CD14-positive monocyte (primary cell): ENCODE measurements around the gene ELOVL1. TPM values are rescaled to one million over a fixed set of nuclear protein-coding genes. Genes with fewer than 3 reads are reported as not detected.

Source experiments
- DNase-seq, 3 donors: peaks; one replicate each; pipeline ENCODE4 v3.0.0-alpha.2; 2011 to 2022
- H2AFZ ChIP-seq: 2 replicates; pipeline ENCODE4 v1.6.0; 2012; ENCODE audit warnings: mild to moderate bottlenecking, low read depth, low read length, inconsistent platforms; ENCODE audit not compliant: insufficient read depth, poor library complexity, severe bottlenecking
- H3K27ac ChIP-seq, 2 donors: 1 replicate in 1 of 2; 2 replicates in 1 of 2; pipeline ENCODE4 v1.5.1; 2012 to 2013; ENCODE audit warnings: low read length in 2 of 2, control low read depth in 1 of 2, inconsistent platforms in 1 of 2, low read depth in 1 of 2, mild to moderate bottlenecking in 1 of 2
- H3K27me3 ChIP-seq, 2 donors: one replicate each; pipeline versions ENCODE4 v1.6.0 to v1.6.1; 2011 to 2013; ENCODE audit warnings: low read length in 2 of 2; ENCODE audit not compliant: control insufficient read depth in 2 of 2, insufficient read depth in 2 of 2
- H3K36me3 ChIP-seq, 2 donors: replicated peaks in 1 of 2; 1 replicate in 1 of 2; 2 replicates in 1 of 2; pipeline versions ENCODE4 v1.5.1 to v1.6.1; 2012 to 2013; ENCODE audit warnings: low read length in 2 of 2, control low read depth in 1 of 2, inconsistent platforms in 1 of 2, mild to moderate bottlenecking in 1 of 2; ENCODE audit not compliant: insufficient read depth in 2 of 2, control insufficient read depth in 1 of 2
- H3K4me1 ChIP-seq, 2 donors: 1 replicate in 1 of 2; 2 replicates in 1 of 2; pipeline versions ENCODE4 v1.5.1 to v1.6.1; 2012 to 2013; ENCODE audit warnings: low read length in 2 of 2, control low read depth in 1 of 2, inconsistent platforms in 1 of 2, mild to moderate bottlenecking in 1 of 2, moderate library complexity in 1 of 2; ENCODE audit not compliant: insufficient read depth in 2 of 2, control insufficient read depth in 1 of 2
- H3K4me2 ChIP-seq: replicated peaks from 2 replicates; pipeline ENCODE3; 2012; ENCODE audit warnings: low read length, moderate library complexity, mild to moderate bottlenecking; ENCODE audit not compliant: poor library complexity, severe bottlenecking; ENCODE audit errors: extremely low read depth
- H3K4me3 ChIP-seq, 3 experiments: fragments of 200-600 bp in 1 of 3; sonication (generic) in 1 of 3; replicated peaks in 1 of 3; 1 replicate in 2 of 3; 2 replicates in 1 of 3; pipeline ENCODE4 v1.5.1; 2011 to 2013; ENCODE audit warnings: low read length in 3 of 3, mild to moderate bottlenecking in 3 of 3, control low read depth in 2 of 3, low read depth in 2 of 3, inconsistent platforms in 1 of 3, moderate library complexity in 1 of 3
- H3K79me2 ChIP-seq: 2 replicates; pipeline ENCODE4 v1.6.0; 2012; ENCODE audit warnings: mild to moderate bottlenecking, control low read depth, inconsistent platforms, low read length, moderate library complexity; ENCODE audit not compliant: insufficient read depth
- H3K9ac ChIP-seq: 2 replicates; pipeline ENCODE4 v1.6.0; 2017; ENCODE audit warnings: low read length, mild to moderate bottlenecking; ENCODE audit not compliant: insufficient read depth, poor library complexity, severe bottlenecking
- H3K9me3 ChIP-seq, 2 donors: replicated peaks in 1 of 2; 1 replicate in 1 of 2; 2 replicates in 1 of 2; pipeline versions ENCODE4 v1.5.1 to v1.6.1; 2012 to 2013; ENCODE audit warnings: low read length in 2 of 2, control low read depth in 1 of 2; ENCODE audit not compliant: control insufficient read depth in 1 of 2, insufficient read depth in 1 of 2
- H4K20me1 ChIP-seq: 2 replicates; pipeline ENCODE4 v1.6.0; 2012; ENCODE audit warnings: mild to moderate bottlenecking, low read length, control low read depth, moderate library complexity; ENCODE audit not compliant: insufficient read depth
- H3K27ac Mint-ChIP-seq, 7 donors: one replicate each; pipeline ENCODE4 v1.8.0; 2020; ENCODE audit warnings: mild to moderate bottlenecking in 7 of 7, mixed read lengths in 7 of 7, moderate library complexity in 6 of 7, inconsistent platforms in 2 of 7
- H3K27me3 Mint-ChIP-seq, 3 donors: one replicate each; pipeline ENCODE4 v1.8.0; 2021 to 2022; ENCODE audit warnings: low read depth in 3 of 3, mild to moderate bottlenecking in 3 of 3, mixed read lengths in 3 of 3, moderate library complexity in 3 of 3, inconsistent platforms in 1 of 3
- H3K36me3 Mint-ChIP-seq, 2 donors: one replicate each; pipeline ENCODE4 v1.8.0; 2020; ENCODE audit warnings: mixed read lengths in 2 of 2, inconsistent platforms in 1 of 2, mild to moderate bottlenecking in 1 of 2
- H3K4me1 Mint-ChIP-seq: one replicate; pipeline ENCODE4 v1.8.0; 2020; ENCODE audit warnings: mild to moderate bottlenecking, mixed read lengths
- H3K4me3 Mint-ChIP-seq, 2 donors: one replicate each; pipeline ENCODE4 v1.8.0; 2020; ENCODE audit warnings: mild to moderate bottlenecking in 2 of 2, mixed read lengths in 2 of 2, moderate library complexity in 1 of 2
- H3K9me3 Mint-ChIP-seq, 7 donors: one replicate each; pipeline ENCODE4 v1.8.0; 2020 to 2022; ENCODE audit warnings: mixed read lengths in 7 of 7, mild to moderate bottlenecking in 6 of 7, moderate library complexity in 6 of 7, inconsistent platforms in 2 of 7
- WGBS: methylation state at CpG from one replicate; pipeline ENCODE4 v1.1.5; 2013; ENCODE audit warnings: missing lambda C conversion rate; ENCODE audit not compliant: insufficient coverage; 5-methylcytosine and 5-hydroxymethylcytosine counted together
- intact Hi-C, 2 donors: fragments of 100-400 bp; cut with micrococcal nuclease; formaldehyde crosslinking; loops; one replicate each; pipeline versions ENCODE4 v1.15.0 to v1.15.1; 2023
- polyA plus RNA-seq, 3 donors: library from polyadenylated mRNA; depleted of rRNA in 1 of 3; unstranded in 2 of 3; stranded (reverse) in 1 of 3; fragments of 300-500 nt in 2 of 3; fragments of >200 nt in 1 of 3; fragmentation: Illumina TruSeq in 2 of 3; gene quantifications; 1 replicate in 2 of 3; 2 replicates in 1 of 3; pipeline ENCODE4 v1.2.3, GENCODE V29; 2012 to 2021
- TF ChIP-seq, protein P1 (sequence below): fragments of 200-600 bp; IDR thresholded peaks from one replicate; pipeline ENCODE4 v1.8.0; 2022; ENCODE audit warnings: antibody characterized with exemption, mild to moderate bottlenecking

Gene ELOVL1
- polyA plus RNA-seq, 3 donors = 135 to 151 (median 148) TPM

GRCh38 chr1:43340559-43340958, 27.3 kb downstream of the ELOVL1 start:
- Histone ChIP-seq H3K4me1 (no peaks in the 10 kb centered on the region), H3K27ac (no peak overlapping the region), H3K4me3 (no peak overlapping the region), H3K36me3 (no peaks in the 10 kb centered on the region), H3K4me2 (no peak overlapping the region), H3K27me3 (no peaks in the 10 kb centered on the region), H3K79me2 (no peaks in the 10 kb centered on the region), H4K20me1 (no peaks in the 10 kb centered on the region), H3K9me3 (no peaks in the 10 kb centered on the region), H3K9ac (no peak overlapping the region), H2AFZ (no peak overlapping the region)
- no peak for DNase-seq
- H3K4me1 Mint-ChIP-seq = peaks cover 3% of the 10 kb centered on the region
- no CpG with 5 or more reads among the region's 1 CpG for WGBS
- TF ChIP-seq, protein P1, sequence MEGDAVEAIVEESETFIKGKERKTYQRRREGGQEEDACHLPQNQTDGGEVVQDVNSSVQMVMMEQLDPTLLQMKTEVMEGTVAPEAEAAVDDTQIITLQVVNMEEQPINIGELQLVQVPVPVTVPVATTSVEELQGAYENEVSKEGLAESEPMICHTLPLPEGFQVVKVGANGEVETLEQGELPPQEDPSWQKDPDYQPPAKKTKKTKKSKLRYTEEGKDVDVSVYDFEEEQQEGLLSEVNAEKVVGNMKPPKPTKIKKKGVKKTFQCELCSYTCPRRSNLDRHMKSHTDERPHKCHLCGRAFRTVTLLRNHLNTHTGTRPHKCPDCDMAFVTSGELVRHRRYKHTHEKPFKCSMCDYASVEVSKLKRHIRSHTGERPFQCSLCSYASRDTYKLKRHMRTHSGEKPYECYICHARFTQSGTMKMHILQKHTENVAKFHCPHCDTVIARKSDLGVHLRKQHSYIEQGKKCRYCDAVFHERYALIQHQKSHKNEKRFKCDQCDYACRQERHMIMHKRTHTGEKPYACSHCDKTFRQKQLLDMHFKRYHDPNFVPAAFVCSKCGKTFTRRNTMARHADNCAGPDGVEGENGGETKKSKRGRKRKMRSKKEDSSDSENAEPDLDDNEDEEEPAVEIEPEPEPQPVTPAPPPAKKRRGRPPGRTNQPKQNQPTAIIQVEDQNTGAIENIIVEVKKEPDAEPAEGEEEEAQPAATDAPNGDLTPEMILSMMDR = no peak
- H3K27ac Mint-ChIP-seq = no peak overlapping the region
- intact Hi-C loops = no loop called here
- H3K9me3 Mint-ChIP-seq = peaks cover 0 to 2% (median 0%) of the 10 kb centered on the region in 7 donors
- H3K27me3 Mint-ChIP-seq = peaks cover 0 to 3% (median 0%) of the 10 kb centered on the region in 3 donors
- H3K36me3 Mint-ChIP-seq = no peaks in the 10 kb centered on the region
- no peak overlapping the region for H3K4me3 Mint-ChIP-seq

DNA sequence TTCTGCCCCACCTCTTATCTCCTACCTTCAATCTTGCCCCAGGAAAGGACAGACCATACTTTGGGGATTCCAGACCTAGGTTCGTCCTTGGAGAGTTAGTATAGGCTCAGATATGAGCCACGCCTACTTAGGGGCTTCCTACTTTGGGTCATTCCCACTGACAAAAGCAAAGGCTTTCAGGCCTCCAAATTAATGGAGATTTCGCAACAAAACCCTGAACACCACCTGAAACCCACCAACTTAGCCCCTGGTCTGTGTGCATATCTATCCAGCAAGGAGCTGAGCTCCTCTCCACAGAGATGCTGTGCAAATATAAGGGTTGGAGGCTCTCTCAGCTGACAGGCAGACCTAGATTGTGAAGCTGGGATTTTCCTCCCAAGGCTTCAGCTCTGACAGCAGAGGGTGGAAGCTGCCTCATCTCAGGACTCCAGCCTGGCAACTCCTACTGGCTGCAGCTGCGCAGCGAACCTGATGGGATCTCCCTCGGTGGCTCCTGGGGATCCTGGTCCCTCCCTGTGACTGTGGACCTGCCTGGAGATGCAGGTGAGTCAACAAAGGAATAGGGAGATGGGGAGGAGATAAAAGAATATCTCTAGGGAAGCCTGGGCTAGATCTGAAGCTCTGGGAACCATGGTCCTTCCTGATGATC, 28.1 kb downstream of the ELOVL1 start:
- 94% methylated on average over 6 of the region's 6 CpGs for WGBS
- H3K27ac ChIP-seq = no peak overlapping the region
- peaks cover 0 to 2% (median 0%) of the 10 kb centered on the region in 7 donors for H3K9me3 Mint-ChIP-seq
- no peak overlapping the region for H3K4me3 ChIP-seq
- DNase-seq = no peak
- TF ChIP-seq, protein P1 = no peak
- peaks cover 0 to 3% (median 0%) of the 10 kb centered on the region in 3 donors for H3K27me3 Mint-ChIP-seq
- H4K20me1 ChIP-seq = no peaks in the 10 kb centered on the region
- H3K4me3 Mint-ChIP-seq = no peak overlapping the region
- intact Hi-C loops = no loop called here
- H3K9me3 ChIP-seq = no peaks in the 10 kb centered on the region
- H3K9ac ChIP-seq = no peak overlapping the region
- H3K27ac Mint-ChIP-seq = no peak overlapping the region
- no peak overlapping the region for H2AFZ ChIP-seq
- peaks cover 3% of the 10 kb centered on the region for H3K4me1 Mint-ChIP-seq
- no peaks in the 10 kb centered on the region for H3K4me1 ChIP-seq
- no peaks in the 10 kb centered on the region for H3K27me3 ChIP-seq
- H3K79me2 ChIP-seq = no peaks in the 10 kb centered on the region
- no peaks in the 10 kb centered on the region for H3K36me3 ChIP-seq
- H3K4me2 ChIP-seq = no peak overlapping the region
- H3K36me3 Mint-ChIP-seq = no peaks in the 10 kb centered on the region
